ENCODE data around the gene SLC38A1.

SLC38A1 gene

GRCh38 chr12:46227616-46228015, 41.2 kb downstream of the SLC38A1 start:
- no peak for DNase-seq

- no peak for DNase-seq
Measured at GRCh38 chr12:46224386-46224785, 44.5 kb downstream of the SLC38A1 start.

- DNase-seq: no peak
Measured at GRCh38 chr12:46223047-46223446, 45.8 kb downstream of the SLC38A1 start.

GRCh38 chr12:46222636-46223035, 46.2 kb downstream of the SLC38A1 start:
- DNase-seq: no peak

GRCh38 chr12:46221255-46222128, 47.4 kb downstream of the SLC38A1 start:
- peak; percentile 64 for DNase-seq

- peak; percentile 91 for DNase-seq
Measured at GRCh38 chr12:46219877-46220655, 48.8 kb downstream of the SLC38A1 start.

- DNase-seq: no peak
Measured at GRCh38 chr12:46219132-46219876, 49.5 kb downstream of the SLC38A1 start.

- no peak for DNase-seq
Measured at GRCh38 chr12:46218322-46219095, 50.3 kb downstream of the SLC38A1 start.

- no peak for DNase-seq
Measured at GRCh38 chr12:46217541-46218321, 51.1 kb downstream of the SLC38A1 start.

GRCh38 chr12:46214668-46215436, 54.0 kb downstream of the SLC38A1 start:
- peak; percentile 83 for DNase-seq

GRCh38 chr12:46212108-46212982, 56.5 kb downstream of the SLC38A1 start:
- no peak for DNase-seq

- DNase-seq: no peak
Measured at GRCh38 chr12:46210873-46211439, 57.9 kb downstream of the SLC38A1 start.

- DNase-seq: peak; percentile 73
Measured at GRCh38 chr12:46209914-46210872, 58.6 kb downstream of the SLC38A1 start.

GRCh38 chr12:46209170-46209569, 59.7 kb downstream of the SLC38A1 start:
- no peak for DNase-seq

- no peak for DNase-seq
Measured at GRCh38 chr12:46208370-46208769, 60.5 kb downstream of the SLC38A1 start.

GRCh38 chr12:46207644-46208043, 61.2 kb downstream of the SLC38A1 start:
- DNase-seq: no peak

GRCh38 chr12:46206471-46206870, 62.4 kb downstream of the SLC38A1 start:
- no peak for DNase-seq

- DNase-seq: no peak
Measured at GRCh38 chr12:46205294-46205693, 63.5 kb downstream of the SLC38A1 start.

Measured in islet precursor cell (in vitro differentiated cells).